Brain microvascular endothelial cell (primary cell): ENCODE data around the gene PPY.
"Not testable (repeated sequence)": the region's sequence is repeated elsewhere in the genome, so short reads cannot be mapped to it uniquely, and the experiment has no call there.

Source experiments
- DNase-seq: peaks from one replicate; pipeline ENCODE4 v3.0.0-alpha.2; 2020
- H3K27ac ChIP-seq: fragments of 250-450 bp; sonication (Bioruptor Pico); 2 replicates; pipeline ENCODE4 v1.5.1; 2020; ENCODE audit warnings: mild to moderate bottlenecking, moderate library complexity
- H3K27me3 ChIP-seq: fragments of 250-450 bp; sonication (Bioruptor Pico); replicated peaks from 2 replicates; pipeline ENCODE4 v1.5.1; 2020; ENCODE audit warnings: mild to moderate bottlenecking
- H3K36me3 ChIP-seq: fragments of 250-450 bp; sonication (Bioruptor Pico); replicated peaks from 2 replicates; pipeline ENCODE4 v1.5.1; 2020; ENCODE audit warnings: mild to moderate bottlenecking
- H3K4me3 ChIP-seq: 2 replicates; pipeline ENCODE4 v1.5.1; 2011; ENCODE audit warnings: low read depth, mild to moderate bottlenecking, control low read depth, low read length, moderate library complexity
- in situ Hi-C: cut with HindIII; loops from 2 replicates; pipeline ENCODE4 v1.10.0; 2017; ENCODE audit warnings: low sequenced_read_pairs, low pct_ligation_motif_present
- TF ChIP-seq, protein P1 (sequence below): IDR thresholded peaks from 2 replicates; pipeline ENCODE4 v1.5.1; 2011; ENCODE audit warnings: low read depth, mild to moderate bottlenecking, moderate library complexity, low read length, control low read depth, inconsistent platforms; ENCODE audit errors: missing control alignments

PPY gene

DNA sequence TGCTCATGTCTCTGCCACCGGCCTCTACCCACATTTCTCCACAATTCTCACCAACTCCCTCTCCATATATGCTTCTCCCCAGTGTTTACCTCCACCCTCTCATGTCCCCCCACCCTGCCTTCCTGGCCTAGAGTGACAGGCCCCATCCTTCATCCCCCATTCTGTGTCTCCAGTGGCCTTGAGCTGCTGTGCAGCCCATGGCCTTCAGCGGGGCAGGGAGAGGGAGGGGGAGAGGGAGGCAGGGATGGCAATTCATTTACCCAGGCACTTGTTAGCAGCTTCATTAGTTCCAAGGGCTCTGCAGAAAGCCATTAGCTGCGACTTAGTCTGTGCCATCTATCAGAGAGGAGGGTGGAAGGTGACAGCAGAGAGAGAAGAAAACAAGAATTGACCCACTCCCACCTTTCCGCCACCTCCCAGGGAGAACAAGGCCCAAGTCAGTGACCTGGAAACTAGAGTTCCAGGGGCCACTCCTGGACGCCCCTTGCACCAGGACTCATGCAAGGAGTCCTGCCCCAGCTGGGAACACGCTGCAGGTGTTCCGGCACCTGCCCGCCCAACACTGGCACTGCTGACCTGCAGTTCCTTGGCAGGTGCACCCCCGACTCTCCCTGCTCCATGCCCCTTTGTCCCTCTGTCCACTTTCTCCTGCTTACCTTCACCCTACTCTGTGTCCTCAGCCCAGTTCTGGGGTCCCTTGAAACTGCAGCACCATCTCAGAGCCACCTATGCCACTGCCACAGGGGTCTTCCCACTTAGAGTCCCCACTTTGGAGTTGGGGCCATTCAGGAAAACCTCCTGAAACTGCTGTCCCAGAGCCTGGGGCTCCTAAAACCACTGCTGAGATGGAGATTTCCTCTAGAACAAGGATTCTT lies 34.9 kb upstream of the PPY start:
- in situ Hi-C loops, result no loop called here
- H3K4me3 ChIP-seq, result no peak overlapping the region
- H3K36me3 ChIP-seq, result no peaks in the 10 kb centered on the region
- H3K27ac ChIP-seq, result no peak overlapping the region
- TF ChIP-seq, protein P1, sequence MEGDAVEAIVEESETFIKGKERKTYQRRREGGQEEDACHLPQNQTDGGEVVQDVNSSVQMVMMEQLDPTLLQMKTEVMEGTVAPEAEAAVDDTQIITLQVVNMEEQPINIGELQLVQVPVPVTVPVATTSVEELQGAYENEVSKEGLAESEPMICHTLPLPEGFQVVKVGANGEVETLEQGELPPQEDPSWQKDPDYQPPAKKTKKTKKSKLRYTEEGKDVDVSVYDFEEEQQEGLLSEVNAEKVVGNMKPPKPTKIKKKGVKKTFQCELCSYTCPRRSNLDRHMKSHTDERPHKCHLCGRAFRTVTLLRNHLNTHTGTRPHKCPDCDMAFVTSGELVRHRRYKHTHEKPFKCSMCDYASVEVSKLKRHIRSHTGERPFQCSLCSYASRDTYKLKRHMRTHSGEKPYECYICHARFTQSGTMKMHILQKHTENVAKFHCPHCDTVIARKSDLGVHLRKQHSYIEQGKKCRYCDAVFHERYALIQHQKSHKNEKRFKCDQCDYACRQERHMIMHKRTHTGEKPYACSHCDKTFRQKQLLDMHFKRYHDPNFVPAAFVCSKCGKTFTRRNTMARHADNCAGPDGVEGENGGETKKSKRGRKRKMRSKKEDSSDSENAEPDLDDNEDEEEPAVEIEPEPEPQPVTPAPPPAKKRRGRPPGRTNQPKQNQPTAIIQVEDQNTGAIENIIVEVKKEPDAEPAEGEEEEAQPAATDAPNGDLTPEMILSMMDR, result no peak
- no peak for DNase-seq
- H3K27me3 ChIP-seq, result peaks cover 33% of the 10 kb centered on the region

DNA sequence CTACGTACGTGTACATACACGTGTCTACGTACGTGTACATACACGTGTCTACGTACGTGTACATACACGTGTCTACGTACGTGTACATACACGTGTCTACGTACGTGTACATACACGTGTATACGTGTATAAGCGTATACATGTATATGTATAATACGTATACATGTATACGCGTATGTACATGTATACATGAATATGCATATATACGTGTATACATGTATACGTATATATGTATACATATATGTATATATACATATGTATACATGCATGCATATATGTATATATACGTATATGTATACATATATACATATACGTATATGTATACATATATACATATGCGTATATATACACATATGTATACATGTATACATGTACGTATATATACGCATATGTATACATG lies 33.6 kb upstream of the PPY start:
- H3K27me3 ChIP-seq, result peaks cover 29% of the 10 kb centered on the region
- H3K4me3 ChIP-seq, result no peak overlapping the region
- TF ChIP-seq, protein P1, result no peak
- in situ Hi-C loops, result no loop called here
- H3K36me3 ChIP-seq, result no peaks in the 10 kb centered on the region
- DNase-seq, result no peak
- no peak overlapping the region for H3K27ac ChIP-seq

GRCh38 chr17:43974382-43975266 lies 32.3 kb upstream of the PPY start:
- DNase-seq, result no peak
- H3K36me3 ChIP-seq, result no peaks in the 10 kb centered on the region
- in situ Hi-C loops, result no loop called here
- peaks cover 29% of the 10 kb centered on the region for H3K27me3 ChIP-seq
- no peak overlapping the region for H3K4me3 ChIP-seq
- TF ChIP-seq, protein P1, result no peak
- no peak overlapping the region for H3K27ac ChIP-seq

- in situ Hi-C loops, H3K4me3 ChIP-seq, H3K36me3 ChIP-seq, H3K27ac ChIP-seq, DNase-seq: not testable (repeated sequence)
- peaks cover 18% of the 10 kb centered on the region for H3K27me3 ChIP-seq
These were observed 30.4 kb upstream of the PPY start for GRCh38 chr17:43972444-43973212.

- in situ Hi-C loops, H3K27ac ChIP-seq, DNase-seq, H3K36me3 ChIP-seq, H3K4me3 ChIP-seq: not testable (repeated sequence)
- peaks cover 15% of the 10 kb centered on the region for H3K27me3 ChIP-seq
These were observed 29.2 kb upstream of the PPY start for GRCh38 chr17:43971436-43971835.

- peaks cover 15% of the 10 kb centered on the region for H3K27me3 ChIP-seq
- TF ChIP-seq, protein P1, result no peak
- no peak overlapping the region for H3K4me3 ChIP-seq
- H3K27ac ChIP-seq, result no peak overlapping the region
- in situ Hi-C loops, result no loop called here
- H3K36me3 ChIP-seq, result no peaks in the 10 kb centered on the region
- no peak for DNase-seq
These were observed 28.1 kb upstream of the PPY start for GRCh38 chr17:43970366-43970765.
